ENCODE data around the gene BIRC6. TPM values are rescaled to one million over a fixed set of nuclear protein-coding genes. Genes with fewer than 3 reads are reported as not detected.

BIRC6 gene
- total RNA-seq, 2 donors from 2014 or later: 149 to 160 TPM

DNA sequence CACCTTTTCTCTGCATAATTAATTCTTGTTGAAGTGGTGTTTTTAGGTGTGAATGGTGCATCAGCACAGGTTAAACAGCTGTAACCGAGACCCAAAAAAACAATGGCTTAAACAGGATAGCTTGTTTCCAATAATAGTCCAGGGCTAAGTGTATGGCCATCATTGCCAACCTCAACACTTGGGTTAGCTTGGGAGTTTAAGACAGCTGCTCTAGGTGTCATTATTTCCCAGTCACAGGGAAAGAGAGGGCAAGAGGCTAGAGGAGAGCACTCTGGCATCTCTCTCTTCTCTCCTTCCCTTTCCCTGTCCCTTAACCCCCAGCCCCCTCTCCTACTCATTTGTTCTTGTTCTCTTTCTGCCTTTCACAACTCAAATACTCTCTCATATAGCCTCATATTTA lies 21.1 kb downstream of the BIRC6 start:
- TF ChIP-seq, protein P1, sequence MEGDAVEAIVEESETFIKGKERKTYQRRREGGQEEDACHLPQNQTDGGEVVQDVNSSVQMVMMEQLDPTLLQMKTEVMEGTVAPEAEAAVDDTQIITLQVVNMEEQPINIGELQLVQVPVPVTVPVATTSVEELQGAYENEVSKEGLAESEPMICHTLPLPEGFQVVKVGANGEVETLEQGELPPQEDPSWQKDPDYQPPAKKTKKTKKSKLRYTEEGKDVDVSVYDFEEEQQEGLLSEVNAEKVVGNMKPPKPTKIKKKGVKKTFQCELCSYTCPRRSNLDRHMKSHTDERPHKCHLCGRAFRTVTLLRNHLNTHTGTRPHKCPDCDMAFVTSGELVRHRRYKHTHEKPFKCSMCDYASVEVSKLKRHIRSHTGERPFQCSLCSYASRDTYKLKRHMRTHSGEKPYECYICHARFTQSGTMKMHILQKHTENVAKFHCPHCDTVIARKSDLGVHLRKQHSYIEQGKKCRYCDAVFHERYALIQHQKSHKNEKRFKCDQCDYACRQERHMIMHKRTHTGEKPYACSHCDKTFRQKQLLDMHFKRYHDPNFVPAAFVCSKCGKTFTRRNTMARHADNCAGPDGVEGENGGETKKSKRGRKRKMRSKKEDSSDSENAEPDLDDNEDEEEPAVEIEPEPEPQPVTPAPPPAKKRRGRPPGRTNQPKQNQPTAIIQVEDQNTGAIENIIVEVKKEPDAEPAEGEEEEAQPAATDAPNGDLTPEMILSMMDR (IDR thresholded peaks at IDR 0.05): no peak
- no peak for ATAC-seq (ENCODE audit: insufficient number of reproducible peaks, low FRiP score, low read depth)
- Histone ChIP-seq H3K4me1 (ENCODE audit: control insufficient read depth in 1 of 2, low read depth in 2 of 2) (peaks cover 18 to 22% of the 10 kb centered on the region in 2 donors), H3K36me3 (peaks cover 3% of the 10 kb centered on the region), H3K9me3 (no peaks in the 10 kb centered on the region), H3K4me3 (no peak overlapping the region), H3K27ac (no peak overlapping the region), H3K27me3 (replicated peaks; ENCODE audit: insufficient read depth) (no peaks in the 10 kb centered on the region)
- DNase-seq (ENCODE audit: low spot score): no peak

DNA sequence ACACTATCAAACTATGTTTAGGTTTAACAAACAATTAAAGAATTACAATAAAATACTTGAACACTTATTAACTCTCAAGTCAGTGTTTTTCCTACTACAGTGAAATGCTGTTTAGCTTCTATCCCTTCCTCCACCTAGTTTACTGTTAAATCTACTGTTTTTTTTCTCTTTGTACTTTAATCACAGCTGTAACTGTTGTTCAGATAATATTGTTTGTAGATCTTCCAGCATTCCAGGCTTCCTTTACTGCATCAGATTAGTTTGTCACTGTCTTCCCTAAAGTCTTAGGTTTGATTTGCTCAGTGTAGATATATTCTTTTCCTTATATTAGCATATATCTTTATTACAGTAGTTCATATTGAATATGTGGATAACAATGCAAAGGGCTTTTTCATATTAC lies 22.5 kb downstream of the BIRC6 start:
- TF ChIP-seq, protein P1 (IDR thresholded peaks at IDR 0.05): no peak
- H3K36me3 ChIP-seq: peaks cover 6% of the 10 kb centered on the region
- peaks cover 18 to 22% of the 10 kb centered on the region in 2 donors for H3K4me1 ChIP-seq (ENCODE audit: control insufficient read depth in 1 of 2, low read depth in 2 of 2)
- no peaks in the 10 kb centered on the region for H3K9me3 ChIP-seq
- no peak overlapping the region for H3K4me3 ChIP-seq
- H3K27me3 ChIP-seq (replicated peaks; ENCODE audit: insufficient read depth): no peaks in the 10 kb centered on the region
- DNase-seq (ENCODE audit: low spot score): no peak
- no peak overlapping the region for H3K27ac ChIP-seq
- ATAC-seq (ENCODE audit: insufficient number of reproducible peaks, low FRiP score, low read depth): no peak

DNA sequence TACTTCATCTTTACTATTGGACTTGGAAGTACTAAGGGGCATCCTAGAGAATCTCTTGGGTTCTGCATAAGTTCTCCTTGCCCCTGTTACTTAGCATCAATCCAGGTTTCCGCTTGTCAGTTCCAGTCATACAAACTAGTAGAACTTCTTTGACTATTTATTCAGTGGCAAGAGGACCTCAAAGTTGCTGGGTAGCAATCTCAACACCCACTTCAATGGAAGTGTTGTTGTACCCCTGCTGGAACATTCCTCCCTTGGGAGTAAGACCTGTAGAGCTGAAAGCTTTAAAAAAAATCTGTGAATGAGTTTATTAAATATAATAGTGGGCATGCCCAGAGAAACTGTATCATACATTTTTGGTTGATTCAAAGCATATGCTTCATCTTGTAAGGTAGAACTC lies 27.0 kb downstream of the BIRC6 start:
- no peak for DNase-seq (ENCODE audit: low spot score)
- no peaks in the 10 kb centered on the region for H3K9me3 ChIP-seq
- ATAC-seq (ENCODE audit: insufficient number of reproducible peaks, low FRiP score, low read depth): no peak
- H3K36me3 ChIP-seq: peaks cover 9% of the 10 kb centered on the region
- no peaks in the 10 kb centered on the region for H3K27me3 ChIP-seq (replicated peaks; ENCODE audit: insufficient read depth)
- no peak overlapping the region for H3K27ac ChIP-seq
- H3K4me1 ChIP-seq (ENCODE audit: control insufficient read depth in 1 of 2, low read depth in 2 of 2): peaks cover 0 to 6% of the 10 kb centered on the region in 2 donors
- TF ChIP-seq, protein P1 (IDR thresholded peaks at IDR 0.05): no peak
- H3K4me3 ChIP-seq: no peak overlapping the region

DNA sequence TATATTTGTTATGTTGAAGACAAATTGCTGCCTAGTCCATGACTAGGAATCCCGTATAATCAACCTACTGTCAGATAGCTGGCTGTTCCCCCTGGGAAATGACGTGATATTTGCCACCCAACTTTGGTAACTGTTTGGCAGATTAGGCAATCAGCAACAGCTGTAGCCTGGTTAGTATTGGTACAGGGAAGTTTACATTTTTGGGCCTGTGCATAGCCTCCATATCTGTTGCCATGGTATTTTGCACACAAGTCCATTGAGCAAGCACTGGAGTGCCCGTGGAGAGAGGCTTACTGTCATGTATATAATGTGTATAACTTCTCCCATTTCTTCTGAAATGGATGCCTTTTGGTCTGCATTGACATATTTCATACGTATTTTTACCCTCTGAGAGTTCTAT lies 27.7 kb downstream of the BIRC6 start:
- H3K9me3 ChIP-seq: no peaks in the 10 kb centered on the region
- peaks cover 9% of the 10 kb centered on the region for H3K36me3 ChIP-seq
- H3K27ac ChIP-seq: no peak overlapping the region
- H3K4me1 ChIP-seq (ENCODE audit: control insufficient read depth in 1 of 2, low read depth in 2 of 2): no peaks in the 10 kb centered on the region
- TF ChIP-seq, protein P1 (IDR thresholded peaks at IDR 0.05): no peak
- DNase-seq (ENCODE audit: low spot score) (no peak), ATAC-seq (ENCODE audit: insufficient number of reproducible peaks, low FRiP score, low read depth) (no peak)
- no peak overlapping the region for H3K4me3 ChIP-seq
- H3K27me3 ChIP-seq (replicated peaks; ENCODE audit: insufficient read depth): no peaks in the 10 kb centered on the region

DNA sequence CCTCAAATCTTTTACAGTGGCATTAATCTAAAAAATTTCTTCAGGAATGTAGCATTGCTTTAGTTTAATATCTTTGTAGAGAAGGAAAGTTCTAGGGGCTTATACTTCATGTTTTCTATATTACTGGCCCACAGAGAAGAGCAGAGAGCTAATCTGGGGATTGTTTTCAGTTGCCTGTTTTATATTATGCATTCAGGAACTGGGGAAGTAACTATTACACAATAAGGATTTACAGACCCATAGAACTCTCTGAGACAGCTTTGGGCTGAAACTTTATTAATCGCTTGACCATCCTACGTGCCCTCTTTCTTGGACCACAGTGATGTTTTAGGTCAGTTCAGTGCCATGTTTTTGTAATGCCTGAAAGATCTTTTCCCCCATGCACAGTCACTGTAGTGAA lies 29.9 kb downstream of the BIRC6 start:
- DNase-seq (ENCODE audit: low spot score): no peak
- H3K36me3 ChIP-seq: peaks cover 9% of the 10 kb centered on the region
- TF ChIP-seq, protein P1 (IDR thresholded peaks at IDR 0.05): no peak

More for the DNA sequence above, 29.9 kb downstream of the BIRC6 start:
- H3K4me1 ChIP-seq (ENCODE audit: control insufficient read depth in 1 of 2, low read depth in 2 of 2): no peaks in the 10 kb centered on the region
- no peaks in the 10 kb centered on the region for H3K9me3 ChIP-seq
- no peaks in the 10 kb centered on the region for H3K27me3 ChIP-seq (replicated peaks; ENCODE audit: insufficient read depth)
- ATAC-seq (ENCODE audit: insufficient number of reproducible peaks, low FRiP score, low read depth): no peak
- H3K27ac ChIP-seq: no peak overlapping the region
- H3K4me3 ChIP-seq: no peak overlapping the region
